Loucy (cell line): ENCODE results near the gene FANCI.

Source experiments
- H2AFZ ChIP-seq: fragments of 200-600 bp; sonication (generic); 2 replicates; pipeline ENCODE4 v1.6.0; 2016; ENCODE audit warnings: antibody characterized with exemption, mild to moderate bottlenecking, low read length, moderate library complexity
- H3F3A ChIP-seq: fragments of 200-600 bp; 2 replicates; pipeline ENCODE4 v1.6.0; 2016; ENCODE audit warnings: antibody characterized with exemption, low read depth, mild to moderate bottlenecking
- H3K27me3 ChIP-seq: fragments of 200-600 bp; sonication (generic); 2 replicates; pipeline ENCODE4 v1.6.1; 2014; ENCODE audit warnings: low read length, mild to moderate bottlenecking; ENCODE audit not compliant: insufficient read depth, poor library complexity, severe bottlenecking
- H3K36me3 ChIP-seq: fragments of 200-600 bp; sonication (generic); 2 replicates; pipeline ENCODE4 v1.6.1; 2016; ENCODE audit warnings: low read length; ENCODE audit not compliant: insufficient read depth
- H3K4me1 ChIP-seq: fragments of 200-600 bp; sonication (generic); 2 replicates; pipeline ENCODE4 v1.5.1; 2014; ENCODE audit warnings: low read length, mild to moderate bottlenecking; ENCODE audit not compliant: insufficient read depth, poor library complexity, severe bottlenecking
- H3K4me2 ChIP-seq: fragments of 200-600 bp; sonication (generic); 2 replicates; pipeline ENCODE4 v1.6.0; 2014; ENCODE audit warnings: antibody characterized with exemption, low read length, low read depth, mild to moderate bottlenecking; ENCODE audit not compliant: poor library complexity, severe bottlenecking
- H3K4me3 ChIP-seq: fragments of 200-600 bp; sonication (generic); 2 replicates; pipeline ENCODE4 v1.5.1; 2014; ENCODE audit warnings: low read length, mild to moderate bottlenecking, mixed read lengths; ENCODE audit not compliant: poor library complexity, severe bottlenecking
- H3K79me2 ChIP-seq: fragments of 200-600 bp; sonication (generic); 2 replicates; pipeline ENCODE4 v1.6.1; 2014; ENCODE audit warnings: low read length; ENCODE audit not compliant: insufficient read depth
- H3K9ac ChIP-seq: fragments of 200-600 bp; sonication (generic); 2 replicates; pipeline ENCODE4 v1.6.0; 2014; ENCODE audit warnings: mild to moderate bottlenecking, low read depth, low read length, moderate library complexity; ENCODE audit not compliant: poor library complexity, severe bottlenecking
- H3K9me2 ChIP-seq: fragments of 200-600 bp; sonication (generic); replicated peaks from 2 replicates; pipeline ENCODE4 v1.6.1; 2016; ENCODE audit warnings: low read depth, low read length, mixed read lengths
- H3K9me3 ChIP-seq: fragments of 200-600 bp; sonication (generic); 2 replicates; pipeline ENCODE4 v1.6.1; 2014; ENCODE audit warnings: mild to moderate bottlenecking, antibody characterized with exemption, low read length, low read depth; ENCODE audit not compliant: insufficient read depth
- H4K20me1 ChIP-seq: fragments of 200-600 bp; sonication (generic); 2 replicates; pipeline ENCODE4 v1.6.0; 2014; ENCODE audit warnings: antibody characterized with exemption, low read length, mild to moderate bottlenecking; ENCODE audit not compliant: insufficient read depth, poor library complexity, severe bottlenecking
- EZH2phosphoT487 ChIP-seq: fragments of 200-600 bp; IDR thresholded peaks from 2 replicates; pipeline ENCODE4 v1.6.1; 2018; ENCODE audit warnings: antibody characterized with exemption, mild to moderate bottlenecking, moderate library complexity, borderline replicate concordance
- TF ChIP-seq, protein P1 (sequence below): fragments of 200-600 bp; sonication (generic); conservative IDR thresholded peaks from 2 replicates; pipeline ENCODE4 v1.5.1; 2014; ENCODE audit warnings: mild to moderate bottlenecking, antibody characterized with exemption, low read length

Gene FANCI

DNA sequence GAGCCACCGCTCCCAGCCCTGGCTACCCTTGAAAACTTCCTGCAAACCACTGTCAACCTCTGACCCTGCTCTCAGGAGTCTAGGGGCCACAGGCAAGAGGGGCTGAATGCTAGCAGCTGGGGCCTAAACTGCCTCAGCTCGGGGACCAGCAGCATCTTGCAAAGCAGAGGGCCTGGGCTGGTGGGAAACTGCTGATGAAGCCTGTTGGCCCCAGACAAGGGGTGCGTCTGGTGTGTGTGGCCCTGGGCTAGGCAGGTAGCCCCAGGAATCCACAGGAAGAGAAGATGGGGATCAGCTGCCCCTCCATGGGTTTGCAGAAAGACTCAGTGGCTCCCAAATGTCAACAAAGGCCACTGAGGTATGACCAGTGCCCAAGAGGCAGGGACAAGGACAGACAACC, 99.1 kb downstream of the FANCI start:
- no peak for TF ChIP-seq EZH2phosphoT487
- TF ChIP-seq, protein P1, sequence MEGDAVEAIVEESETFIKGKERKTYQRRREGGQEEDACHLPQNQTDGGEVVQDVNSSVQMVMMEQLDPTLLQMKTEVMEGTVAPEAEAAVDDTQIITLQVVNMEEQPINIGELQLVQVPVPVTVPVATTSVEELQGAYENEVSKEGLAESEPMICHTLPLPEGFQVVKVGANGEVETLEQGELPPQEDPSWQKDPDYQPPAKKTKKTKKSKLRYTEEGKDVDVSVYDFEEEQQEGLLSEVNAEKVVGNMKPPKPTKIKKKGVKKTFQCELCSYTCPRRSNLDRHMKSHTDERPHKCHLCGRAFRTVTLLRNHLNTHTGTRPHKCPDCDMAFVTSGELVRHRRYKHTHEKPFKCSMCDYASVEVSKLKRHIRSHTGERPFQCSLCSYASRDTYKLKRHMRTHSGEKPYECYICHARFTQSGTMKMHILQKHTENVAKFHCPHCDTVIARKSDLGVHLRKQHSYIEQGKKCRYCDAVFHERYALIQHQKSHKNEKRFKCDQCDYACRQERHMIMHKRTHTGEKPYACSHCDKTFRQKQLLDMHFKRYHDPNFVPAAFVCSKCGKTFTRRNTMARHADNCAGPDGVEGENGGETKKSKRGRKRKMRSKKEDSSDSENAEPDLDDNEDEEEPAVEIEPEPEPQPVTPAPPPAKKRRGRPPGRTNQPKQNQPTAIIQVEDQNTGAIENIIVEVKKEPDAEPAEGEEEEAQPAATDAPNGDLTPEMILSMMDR = no peak
- Histone ChIP-seq H4K20me1 (no peaks in the 10 kb centered on the region), H3K9me2 (no peaks in the 10 kb centered on the region), H3K9ac (no peak overlapping the region), H3K36me3 (no peaks in the 10 kb centered on the region), H2AFZ (no peak overlapping the region), H3K9me3 (no peaks in the 10 kb centered on the region), H3K4me2 (no peak overlapping the region), H3K4me1 (no peaks in the 10 kb centered on the region), H3K27me3 (no peaks in the 10 kb centered on the region), H3K4me3 (no peak overlapping the region), H3F3A (no peaks in the 10 kb centered on the region), H3K79me2 (no peaks in the 10 kb centered on the region)

DNA sequence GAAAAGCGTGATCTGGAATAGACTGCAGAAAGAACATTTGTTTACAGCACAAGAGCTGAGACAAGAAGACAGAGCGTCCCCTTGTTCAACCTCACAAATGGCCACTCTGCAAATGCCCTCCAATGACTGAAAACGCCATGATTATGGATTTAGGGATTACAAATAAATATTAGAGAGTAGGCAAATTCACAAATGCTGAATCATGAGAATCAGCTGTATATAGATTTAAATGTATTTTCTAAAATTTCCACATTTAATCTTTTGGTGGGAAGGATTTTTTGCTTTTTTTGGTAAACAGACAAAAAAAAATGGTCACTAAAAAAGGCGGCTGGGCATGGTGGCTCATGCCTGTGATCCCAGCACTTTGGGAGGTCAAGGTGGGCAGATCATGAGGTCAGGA, 101.5 kb downstream of the FANCI start:
- Histone ChIP-seq H3K4me1 (no peaks in the 10 kb centered on the region), H3K79me2 (no peaks in the 10 kb centered on the region), H3K27me3 (no peaks in the 10 kb centered on the region), H3K36me3 (no peaks in the 10 kb centered on the region), H3K4me3 (no peak overlapping the region), H2AFZ (no peak overlapping the region), H3K4me2 (no peak overlapping the region), H3K9me2 (no peaks in the 10 kb centered on the region), H3K9ac (no peak overlapping the region), H4K20me1 (no peaks in the 10 kb centered on the region), H3K9me3 (no peaks in the 10 kb centered on the region), H3F3A (no peaks in the 10 kb centered on the region)
- TF ChIP-seq EZH2phosphoT487 = no peak

DNA sequence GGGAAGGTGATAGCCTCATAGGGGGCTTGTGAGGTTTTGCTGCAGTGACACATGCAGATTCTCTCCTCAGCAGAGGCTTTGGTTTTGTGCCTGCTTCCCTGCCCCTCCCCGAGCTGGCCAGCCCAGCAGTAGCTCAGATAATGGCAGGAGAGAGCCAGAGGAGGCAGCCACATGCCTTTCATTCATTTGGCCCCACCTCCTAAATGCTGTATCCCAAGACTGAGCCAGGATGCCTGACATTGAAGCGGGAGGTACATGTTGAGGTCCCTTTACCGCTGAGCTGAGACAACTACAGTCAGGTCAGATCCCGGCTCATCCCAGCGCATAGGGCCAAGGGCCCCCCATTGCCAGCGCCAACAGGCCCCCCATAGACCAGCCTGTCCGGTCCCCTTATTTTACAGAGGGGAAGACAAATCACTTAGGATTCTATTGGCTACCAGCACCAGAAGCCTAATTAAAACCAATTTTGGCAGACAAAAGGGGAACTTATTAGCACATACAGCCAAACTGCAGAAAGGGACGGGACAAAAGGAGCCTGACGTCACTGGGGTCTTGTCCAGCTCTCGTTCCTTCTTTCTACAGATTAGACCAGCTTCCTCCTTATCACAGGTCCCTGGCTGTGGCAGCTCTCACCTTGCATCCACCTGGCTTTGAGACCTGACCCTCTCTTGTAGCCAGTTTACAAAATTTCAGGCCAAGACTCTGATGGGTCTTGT, 102.9 kb downstream of the FANCI start:
- no peak overlapping the region for H3K9ac ChIP-seq
- H3K4me3 ChIP-seq = no peak overlapping the region
- H3F3A ChIP-seq = no peaks in the 10 kb centered on the region
- no peaks in the 10 kb centered on the region for H4K20me1 ChIP-seq
- no peak overlapping the region for H2AFZ ChIP-seq
- no peak for TF ChIP-seq EZH2phosphoT487
- TF ChIP-seq, protein P1 = no peak
- no peaks in the 10 kb centered on the region for H3K4me1 ChIP-seq
- no peaks in the 10 kb centered on the region for H3K27me3 ChIP-seq
- H3K9me2 ChIP-seq = no peaks in the 10 kb centered on the region
- H3K9me3 ChIP-seq = no peaks in the 10 kb centered on the region
- no peak overlapping the region for H3K4me2 ChIP-seq
- H3K79me2 ChIP-seq = no peaks in the 10 kb centered on the region
- no peaks in the 10 kb centered on the region for H3K36me3 ChIP-seq

DNA sequence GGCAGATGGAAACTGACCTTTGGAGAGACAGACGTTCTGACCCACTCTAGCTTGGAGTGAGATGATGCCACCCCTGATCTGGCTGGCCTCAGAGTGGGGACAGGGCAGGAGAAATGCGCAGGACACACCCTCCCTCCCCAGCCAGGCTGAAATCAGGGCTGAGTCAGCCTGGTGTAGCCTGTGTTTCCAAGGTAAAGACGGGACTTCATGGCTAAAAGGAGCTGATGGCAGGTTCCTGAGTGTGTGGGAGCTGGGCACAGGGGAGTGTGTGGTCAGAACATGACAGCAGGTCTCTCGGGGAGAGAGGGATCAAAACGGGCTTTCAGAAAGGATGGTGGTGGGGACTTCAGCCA, 105.4 kb downstream of the FANCI start:
- Histone ChIP-seq H3K4me1 (no peaks in the 10 kb centered on the region), H3F3A (no peaks in the 10 kb centered on the region), H3K9me2 (no peaks in the 10 kb centered on the region), H3K4me3 (no peak overlapping the region), H3K9ac (no peak overlapping the region), H2AFZ (no peak overlapping the region), H3K79me2 (no peaks in the 10 kb centered on the region), H3K4me2 (no peak overlapping the region), H4K20me1 (no peaks in the 10 kb centered on the region), H3K27me3 (no peaks in the 10 kb centered on the region), H3K36me3 (no peaks in the 10 kb centered on the region), H3K9me3 (no peaks in the 10 kb centered on the region)
- TF ChIP-seq EZH2phosphoT487 = no peak
- TF ChIP-seq, protein P1 = no peak
